Measurements from ENCODE around the gene DMRTA2. TPM values are rescaled to one million over a fixed set of nuclear protein-coding genes. Genes with fewer than 3 reads are reported as not detected.

Gene DMRTA2
- polyA plus RNA-seq, 1 experiment = not detected

GRCh38 chr1:50427086-50427817, 4.0 kb upstream of the DMRTA2 start:
- no peak overlapping the region for H3K4me3 ChIP-seq (ENCODE audit: low read depth, low read length)
- no peak for TF ChIP-seq CTCF (IDR thresholded peaks at IDR 0.05; ENCODE audit: low read depth, low read length)
- CTCF ChIA-PET = no interaction called here
- H3K27ac ChIP-seq (ENCODE audit: low read depth, low read length) = no peak overlapping the region
- peaks cover 21% of the 10 kb centered on the region; the same call in 1 of the 2 replicates for H3K9me3 ChIP-seq (ENCODE audit: control insufficient read depth, insufficient read depth, low read length)
- H3K27me3 ChIP-seq (ENCODE audit: control insufficient read depth, insufficient read depth, low read length) = peaks cover 97% of the 10 kb centered on the region
- POLR2A ChIA-PET = no interaction called here
- no peak for DNase-seq (ENCODE audit: low read depth, low spot score)

- peaks cover 21% of the 10 kb centered on the region; the same call in 1 of the 2 replicates for H3K9me3 ChIP-seq (ENCODE audit: control insufficient read depth, insufficient read depth, low read length)
- POLR2A ChIA-PET = no interaction called here
- no peak overlapping the region for H3K27ac ChIP-seq (ENCODE audit: low read depth, low read length)
- TF ChIP-seq CTCF (IDR thresholded peaks at IDR 0.05; ENCODE audit: low read depth, low read length) = no peak
- DNase-seq (ENCODE audit: low read depth, low spot score) = no peak
- no peak overlapping the region for H3K4me3 ChIP-seq (ENCODE audit: low read depth, low read length)
- CTCF ChIA-PET = no interaction called here
- H3K27me3 ChIP-seq (ENCODE audit: control insufficient read depth, insufficient read depth, low read length) = peaks cover 97% of the 10 kb centered on the region
Measured at GRCh38 chr1:50426702-50427085, 3.5 kb upstream of the DMRTA2 start.

- ChIA-PET CTCF (no interaction called here), POLR2A (no interaction called here)
- H3K9me3 ChIP-seq (ENCODE audit: control insufficient read depth, insufficient read depth, low read length) = peaks cover 21% of the 10 kb centered on the region; the same call in 1 of the 2 replicates
- H3K27me3 ChIP-seq (ENCODE audit: control insufficient read depth, insufficient read depth, low read length) = peaks cover 96% of the 10 kb centered on the region
- H3K4me3 ChIP-seq (ENCODE audit: low read depth, low read length) = no peak overlapping the region
- H3K27ac ChIP-seq (ENCODE audit: low read depth, low read length) = no peak overlapping the region
- no peak for DNase-seq (ENCODE audit: low read depth, low spot score)
- TF ChIP-seq CTCF (IDR thresholded peaks at IDR 0.05; ENCODE audit: low read depth, low read length) = no peak
Measured at GRCh38 chr1:50426108-50426700, 3.0 kb upstream of the DMRTA2 start.

- no peak overlapping the region for H3K4me3 ChIP-seq (ENCODE audit: low read depth, low read length)
- peaks cover 21% of the 10 kb centered on the region; the same call in 1 of the 2 replicates for H3K9me3 ChIP-seq (ENCODE audit: control insufficient read depth, insufficient read depth, low read length)
- CTCF ChIA-PET = no interaction called here
- H3K27ac ChIP-seq (ENCODE audit: low read depth, low read length) = no peak overlapping the region
- POLR2A ChIA-PET = interaction anchor here (0.6 kb wide), 1 partner anchor 169 kb away, joined by 4 read pairs; no protein-coding TSS in a partner anchor
- no peak for DNase-seq (ENCODE audit: low read depth, low spot score)
- H3K27me3 ChIP-seq (ENCODE audit: control insufficient read depth, insufficient read depth, low read length) = peaks cover 95% of the 10 kb centered on the region
- 0 out of 2 replicates have a peak, but pooled peaks have one; percentile 1 for TF ChIP-seq CTCF (IDR thresholded peaks at IDR 0.05; ENCODE audit: low read depth, low read length)
Measured at GRCh38 chr1:50425376-50426107, 2.3 kb upstream of the DMRTA2 start.
